ENCODE results near the gene KDELR3.

DNA sequence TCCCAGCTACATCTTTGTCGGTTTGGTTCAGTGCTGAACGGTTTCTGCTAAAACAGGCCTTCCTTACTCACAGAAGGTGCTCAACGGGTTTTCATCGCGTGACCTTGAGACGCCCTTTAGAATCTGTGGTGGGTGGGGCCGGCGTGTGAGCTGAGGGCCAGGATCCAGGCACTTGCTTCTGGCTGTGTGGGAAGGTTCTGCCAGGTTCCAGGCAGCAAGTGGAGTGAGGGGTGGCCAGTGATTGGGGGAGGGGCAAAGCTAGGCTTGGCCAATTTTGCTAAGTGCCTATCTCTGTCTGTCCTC lies 48.1 kb upstream of the KDELR3 start:
- no peak for TF ChIP-seq POLR2A (IDR thresholded peaks at IDR 0.05; ENCODE audit: extremely low read depth, insufficient read length)
- TF ChIP-seq, protein P1, sequence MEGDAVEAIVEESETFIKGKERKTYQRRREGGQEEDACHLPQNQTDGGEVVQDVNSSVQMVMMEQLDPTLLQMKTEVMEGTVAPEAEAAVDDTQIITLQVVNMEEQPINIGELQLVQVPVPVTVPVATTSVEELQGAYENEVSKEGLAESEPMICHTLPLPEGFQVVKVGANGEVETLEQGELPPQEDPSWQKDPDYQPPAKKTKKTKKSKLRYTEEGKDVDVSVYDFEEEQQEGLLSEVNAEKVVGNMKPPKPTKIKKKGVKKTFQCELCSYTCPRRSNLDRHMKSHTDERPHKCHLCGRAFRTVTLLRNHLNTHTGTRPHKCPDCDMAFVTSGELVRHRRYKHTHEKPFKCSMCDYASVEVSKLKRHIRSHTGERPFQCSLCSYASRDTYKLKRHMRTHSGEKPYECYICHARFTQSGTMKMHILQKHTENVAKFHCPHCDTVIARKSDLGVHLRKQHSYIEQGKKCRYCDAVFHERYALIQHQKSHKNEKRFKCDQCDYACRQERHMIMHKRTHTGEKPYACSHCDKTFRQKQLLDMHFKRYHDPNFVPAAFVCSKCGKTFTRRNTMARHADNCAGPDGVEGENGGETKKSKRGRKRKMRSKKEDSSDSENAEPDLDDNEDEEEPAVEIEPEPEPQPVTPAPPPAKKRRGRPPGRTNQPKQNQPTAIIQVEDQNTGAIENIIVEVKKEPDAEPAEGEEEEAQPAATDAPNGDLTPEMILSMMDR (IDR thresholded peaks at IDR 0.05; ENCODE audit: low read depth, low read length): no peak
- TF ChIP-seq, protein P2, sequence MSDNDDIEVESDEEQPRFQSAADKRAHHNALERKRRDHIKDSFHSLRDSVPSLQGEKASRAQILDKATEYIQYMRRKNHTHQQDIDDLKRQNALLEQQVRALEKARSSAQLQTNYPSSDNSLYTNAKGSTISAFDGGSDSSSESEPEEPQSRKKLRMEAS (IDR thresholded peaks at IDR 0.05; ENCODE audit: low read depth, low read length): no peak
